Tibial nerve (tissue), 4 donors: ENCODE results near the gene SCUBE2. TPM values are rescaled to one million over a fixed set of nuclear protein-coding genes. Genes with fewer than 3 reads are reported as not detected.

Experiments used
- DNase-seq, 2 donors: peaks; one replicate each; pipeline ENCODE4 v3.0.0-alpha.2; 2019; ENCODE audit warnings: low spot score in 2 of 2
- H3K27ac ChIP-seq, 4 donors: fragments of 200-600 bp; sonication (generic) in 3 of 4; one replicate each; pipeline ENCODE4 v1.5.1; 2017 to 2019; ENCODE audit warnings: mild to moderate bottlenecking in 1 of 4
- H3K27me3 ChIP-seq, 2 donors: fragments of 200-600 bp; sonication (generic) in 1 of 2; one replicate each; pipeline versions ENCODE4 v1.5.1 to v1.6.0; 2017 to 2019
- H3K36me3 ChIP-seq, 3 donors: fragments of 200-600 bp; sonication (generic); one replicate each; pipeline ENCODE4 v1.5.1; 2018 to 2019
- H3K4me1 ChIP-seq, 4 donors: fragments of 200-600 bp; sonication (generic) in 3 of 4; one replicate each; pipeline ENCODE4 v1.5.1; 2017 to 2019
- H3K4me3 ChIP-seq, 4 donors: fragments of 200-600 bp; sonication (generic) in 3 of 4; one replicate each; pipeline ENCODE4 v1.5.1; 2017 to 2019; ENCODE audit warnings: mild to moderate bottlenecking in 1 of 4, moderate library complexity in 1 of 4
- H3K9me3 ChIP-seq, 4 donors: fragments of 200-600 bp; sonication (generic) in 3 of 4; one replicate each; pipeline ENCODE4 v1.5.1; 2017 to 2019
- EP300 ChIP-seq, 2 donors: sonication (generic); formaldehyde crosslinking; IDR thresholded peaks; one replicate each; pipeline ENCODE4 v1.6.1; 2017; ENCODE audit warnings: antibody characterized with exemption in 2 of 2, mild to moderate bottlenecking in 1 of 2
- POLR2A ChIP-seq, 2 donors: fragments of 450-650 bp; IDR thresholded peaks; one replicate each; pipeline ENCODE4 v1.6.1; 2017; ENCODE audit warnings: antibody characterized with exemption in 2 of 2, mild to moderate bottlenecking in 2 of 2, moderate library complexity in 2 of 2
- WGBS, 2 donors: methylation state at CpG; one replicate each; pipeline ENCODE4 v1.1.5; 2018; 5-methylcytosine and 5-hydroxymethylcytosine counted together
- total RNA-seq, 4 donors: library from RNA; depleted of rRNA; stranded (reverse); fragments of >200 nt; gene quantifications; one replicate each; pipeline ENCODE4 v1.1.0, GENCODE V29; 2016
- TF ChIP-seq, protein P1 (sequence below), 5 experiments: fragments of 200-600 bp in 3 of 5; fragments of 450-650 bp in 2 of 5; sonication (generic) in 3 of 5; IDR thresholded peaks; one replicate each; pipeline ENCODE4 v1.5.1; 2016 to 2019; ENCODE audit warnings: antibody characterized with exemption in 5 of 5, mild to moderate bottlenecking in 3 of 5, moderate library complexity in 2 of 5

The SCUBE2 gene
- total RNA-seq, 4 donors from 2014 or later, result 3.1 to 12.6 (median 4.7) TPM

- Histone ChIP-seq H3K27ac (no peak overlapping the region), H3K27me3 (no peaks in the 10 kb centered on the region), H3K4me3 (no peak overlapping the region), H3K9me3 (no peaks in the 10 kb centered on the region), H3K36me3 (peaks cover 0 to 10% (median 0%) of the 10 kb centered on the region in 3 donors), H3K4me1 (peaks cover 0 to 9% (median 0%) of the 10 kb centered on the region in 4 donors)
- WGBS, 2 donors, result 83 to 84% methylated on average over 3 of the region's 3 CpGs
- no peak for TF ChIP-seq EP300 (IDR thresholded peaks at IDR 0.05)
- TF ChIP-seq, protein P1, sequence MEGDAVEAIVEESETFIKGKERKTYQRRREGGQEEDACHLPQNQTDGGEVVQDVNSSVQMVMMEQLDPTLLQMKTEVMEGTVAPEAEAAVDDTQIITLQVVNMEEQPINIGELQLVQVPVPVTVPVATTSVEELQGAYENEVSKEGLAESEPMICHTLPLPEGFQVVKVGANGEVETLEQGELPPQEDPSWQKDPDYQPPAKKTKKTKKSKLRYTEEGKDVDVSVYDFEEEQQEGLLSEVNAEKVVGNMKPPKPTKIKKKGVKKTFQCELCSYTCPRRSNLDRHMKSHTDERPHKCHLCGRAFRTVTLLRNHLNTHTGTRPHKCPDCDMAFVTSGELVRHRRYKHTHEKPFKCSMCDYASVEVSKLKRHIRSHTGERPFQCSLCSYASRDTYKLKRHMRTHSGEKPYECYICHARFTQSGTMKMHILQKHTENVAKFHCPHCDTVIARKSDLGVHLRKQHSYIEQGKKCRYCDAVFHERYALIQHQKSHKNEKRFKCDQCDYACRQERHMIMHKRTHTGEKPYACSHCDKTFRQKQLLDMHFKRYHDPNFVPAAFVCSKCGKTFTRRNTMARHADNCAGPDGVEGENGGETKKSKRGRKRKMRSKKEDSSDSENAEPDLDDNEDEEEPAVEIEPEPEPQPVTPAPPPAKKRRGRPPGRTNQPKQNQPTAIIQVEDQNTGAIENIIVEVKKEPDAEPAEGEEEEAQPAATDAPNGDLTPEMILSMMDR (IDR thresholded peaks at IDR 0.05), result no peak
- TF ChIP-seq POLR2A (IDR thresholded peaks at IDR 0.05), result no peak
- DNase-seq, result no peak
Measured at GRCh38 chr11:9071692-9072091, 19.7 kb downstream of the SCUBE2 start.

GRCh38 chr11:9070749-9071491 is 20.5 kb downstream of the SCUBE2 start:
- no peaks in the 10 kb centered on the region for H3K9me3 ChIP-seq
- H3K4me3 ChIP-seq, result no peak overlapping the region
- peaks cover 0 to 10% (median 0%) of the 10 kb centered on the region in 3 donors for H3K36me3 ChIP-seq
- H3K27me3 ChIP-seq, result no peaks in the 10 kb centered on the region
- H3K4me1 ChIP-seq, result peaks cover 0 to 9% (median 0%) of the 10 kb centered on the region in 4 donors
- TF ChIP-seq, protein P1 (IDR thresholded peaks at IDR 0.05), result no peak
- TF ChIP-seq EP300 (IDR thresholded peaks at IDR 0.05) (no peak), POLR2A (IDR thresholded peaks at IDR 0.05) (no peak)
- no peak overlapping the region for H3K27ac ChIP-seq
- DNase-seq, result no peak
- WGBS, 2 donors, result 85 to 87% methylated on average over 9 of the region's 9 CpGs

DNA sequence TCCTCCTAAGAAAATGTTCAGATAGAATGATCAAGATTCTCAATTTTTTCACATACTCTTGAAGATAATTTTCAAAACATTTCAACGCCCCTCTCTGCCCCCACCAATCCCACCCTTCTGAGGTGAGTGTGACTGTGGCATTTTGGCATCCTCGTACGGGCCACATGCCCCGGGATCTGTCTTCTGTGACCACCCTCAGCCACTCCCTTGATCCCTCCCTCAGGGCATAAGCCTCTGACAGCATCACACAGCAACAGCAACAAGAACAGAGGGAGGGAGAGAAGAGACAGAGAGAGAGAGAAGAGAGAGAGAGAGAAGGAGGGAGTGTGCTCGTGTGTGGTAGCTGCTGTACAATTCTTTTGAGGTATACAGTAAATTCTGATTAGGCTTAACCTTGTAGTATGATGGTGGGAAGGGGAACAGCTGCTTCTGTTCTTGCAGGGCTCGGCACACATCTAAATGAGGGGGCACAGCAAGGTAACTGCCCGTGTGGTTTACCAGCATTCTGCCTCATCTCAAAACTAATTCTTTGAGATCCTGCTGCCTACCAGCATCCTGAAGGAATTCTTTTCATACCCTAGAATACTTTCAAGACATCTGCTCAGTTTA is 21.4 kb downstream of the SCUBE2 start:
- WGBS, 2 donors, result 73 to 83% methylated on average over 7 of the region's 7 CpGs

GRCh38 chr11:9069256-9069655 is 22.1 kb downstream of the SCUBE2 start:
- TF ChIP-seq EP300 (IDR thresholded peaks at IDR 0.05), result no peak
- TF ChIP-seq, protein P1 (IDR thresholded peaks at IDR 0.05), result no peak
- no peak for TF ChIP-seq POLR2A (IDR thresholded peaks at IDR 0.05)
- WGBS, 2 donors, result 94 to 95% methylated on average over 4 to 8 of the region's 8 CpGs

More for the DNA sequence above, 21.4 kb downstream of the SCUBE2 start:
- DNase-seq, result no peak
- peaks cover 0 to 9% (median 0%) of the 10 kb centered on the region in 4 donors for H3K4me1 ChIP-seq
- H3K27me3 ChIP-seq, result no peaks in the 10 kb centered on the region
- no peak overlapping the region for H3K27ac ChIP-seq
- H3K36me3 ChIP-seq, result peaks cover 0 to 10% (median 0%) of the 10 kb centered on the region in 3 donors
- no peak overlapping the region for H3K4me3 ChIP-seq
- TF ChIP-seq, protein P1 (IDR thresholded peaks at IDR 0.05), result no peak
- no peak for TF ChIP-seq POLR2A (IDR thresholded peaks at IDR 0.05)
- TF ChIP-seq EP300 (IDR thresholded peaks at IDR 0.05), result no peak
- H3K9me3 ChIP-seq, result no peaks in the 10 kb centered on the region

DNA sequence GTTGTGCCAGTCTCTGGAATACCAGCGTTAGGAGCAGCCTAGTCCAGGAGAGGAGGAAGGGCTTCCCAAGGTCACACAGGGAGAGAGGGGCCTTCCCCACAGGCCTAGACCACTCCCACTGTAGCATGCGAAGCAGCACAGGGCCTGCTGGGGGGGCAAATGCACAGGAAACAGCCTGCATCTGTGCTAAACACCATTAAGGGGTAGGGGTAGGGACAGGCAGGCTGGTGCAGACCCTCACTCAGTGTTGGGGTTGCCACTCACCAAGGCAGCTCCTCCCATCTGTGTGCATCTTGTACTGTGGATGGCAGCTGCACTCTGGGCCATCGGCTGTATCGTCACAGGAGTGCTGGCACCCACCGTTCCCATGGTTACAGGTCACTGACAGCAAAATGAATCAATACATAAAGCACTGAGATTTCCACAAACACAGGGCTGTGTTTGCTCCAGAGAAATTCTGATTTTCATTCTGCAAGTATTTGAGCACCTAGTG is 24.9 kb downstream of the SCUBE2 start:
- Histone ChIP-seq H3K4me1 (no peaks in the 10 kb centered on the region), H3K9me3 (no peaks in the 10 kb centered on the region), H3K36me3 (peaks cover 0 to 10% (median 0%) of the 10 kb centered on the region in 3 donors), H3K4me3 (no peak overlapping the region), H3K27ac (no peak overlapping the region), H3K27me3 (no peaks in the 10 kb centered on the region)
- WGBS, 2 donors, result 53 to 65% methylated on average over 4 to 5 of the region's 5 CpGs
- TF ChIP-seq, protein P1 (IDR thresholded peaks at IDR 0.05), result no peak
- no peak for TF ChIP-seq EP300 (IDR thresholded peaks at IDR 0.05)
- TF ChIP-seq POLR2A (IDR thresholded peaks at IDR 0.05), result no peak
- DNase-seq, result no peak

More at GRCh38 chr11:9069256-9069655, 22.1 kb downstream of the SCUBE2 start:
- no peaks in the 10 kb centered on the region for H3K27me3 ChIP-seq
- no peak overlapping the region for H3K27ac ChIP-seq
- H3K9me3 ChIP-seq, result no peaks in the 10 kb centered on the region
- H3K4me3 ChIP-seq, result no peak overlapping the region
- no peak for DNase-seq
- H3K36me3 ChIP-seq, result peaks cover 0 to 10% (median 0%) of the 10 kb centered on the region in 3 donors
- H3K4me1 ChIP-seq, result peaks cover 0 to 9% (median 0%) of the 10 kb centered on the region in 4 donors
